ACHN (cell line): Measurements from ENCODE around the gene ASPG.

Experiments used
- DNase-seq: peaks from one replicate; pipeline ENCODE4 v3.0.0-alpha.2; 2015
- in situ Hi-C: cut with HindIII; loops from 2 replicates; pipeline ENCODE4 v1.10.0; 2017; ENCODE audit warnings: low sequenced_read_pairs, low pct_ligation_motif_present, low pct_unique_long_range_greater_than_20kb

ASPG gene

DNA sequence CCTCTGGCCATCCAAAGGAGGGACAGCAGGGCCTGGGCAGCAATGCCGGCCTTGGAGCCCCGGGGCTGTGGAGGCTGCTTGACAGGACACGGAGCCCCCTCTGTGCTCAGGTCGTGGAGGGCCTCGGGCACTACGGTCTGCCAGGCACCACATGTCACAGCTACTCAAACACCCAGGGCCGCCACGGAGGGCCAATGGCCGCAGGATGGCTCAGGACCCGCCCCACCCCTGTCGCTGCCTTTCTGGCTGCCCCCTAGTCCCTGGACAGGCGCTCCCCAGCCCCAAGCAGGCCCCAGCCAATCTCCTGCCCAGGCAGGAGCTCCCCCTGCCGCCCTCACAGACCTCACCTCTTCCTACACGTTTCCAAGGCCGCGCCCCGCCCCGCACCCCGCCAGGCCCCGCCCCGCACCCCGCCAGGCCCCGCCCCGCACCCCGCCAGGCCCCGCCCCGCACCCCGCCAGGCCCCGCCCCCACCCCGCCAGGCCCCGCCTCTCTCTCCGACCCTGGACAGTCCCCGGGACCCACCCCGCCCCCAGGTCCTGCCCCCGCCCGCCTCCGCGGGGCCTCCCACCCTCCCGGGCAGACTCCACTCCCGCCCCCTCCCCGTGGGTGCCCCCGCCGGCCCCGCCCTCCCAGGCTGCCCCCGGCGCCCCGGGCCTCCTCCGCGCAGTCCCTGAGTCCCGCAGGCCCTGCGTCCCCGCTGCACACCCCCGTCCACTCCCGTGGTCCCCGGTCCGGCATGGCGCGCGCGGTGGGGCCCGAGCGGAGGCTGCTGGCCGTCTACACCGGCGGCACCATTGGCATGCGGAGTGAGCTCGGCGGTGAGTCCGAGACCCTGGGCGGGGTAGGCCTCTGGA lies at the start of gene ASPG:
ASPG (plus strand) TSS at position 669 of the 857 bp plus-strand sequence; CDS start at position 740, 71 bp downstream.
- in situ Hi-C loops: no loop called here
- no peak for DNase-seq

DNA sequence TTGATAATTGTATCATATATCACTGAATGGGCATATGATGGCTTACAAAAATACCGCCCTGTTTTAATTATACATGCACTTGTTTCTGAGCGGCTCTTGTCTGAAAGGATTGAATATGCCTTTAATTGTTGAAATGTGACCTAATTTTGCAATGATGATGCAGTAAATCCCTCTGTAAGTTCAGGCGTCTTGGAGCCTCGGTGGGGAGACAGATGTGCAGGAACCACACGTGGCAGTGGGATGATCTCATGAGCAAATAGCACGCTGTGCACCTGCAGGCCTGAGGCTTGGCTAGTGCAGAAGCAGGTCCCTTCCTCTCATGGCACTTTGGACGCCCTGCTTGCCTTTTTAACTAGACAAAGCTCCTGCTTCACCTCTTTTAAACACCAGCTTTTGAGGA lies 49.3 kb upstream of the ASPG start:
- DNase-seq: no peak
- in situ Hi-C loops: no loop called here

DNA sequence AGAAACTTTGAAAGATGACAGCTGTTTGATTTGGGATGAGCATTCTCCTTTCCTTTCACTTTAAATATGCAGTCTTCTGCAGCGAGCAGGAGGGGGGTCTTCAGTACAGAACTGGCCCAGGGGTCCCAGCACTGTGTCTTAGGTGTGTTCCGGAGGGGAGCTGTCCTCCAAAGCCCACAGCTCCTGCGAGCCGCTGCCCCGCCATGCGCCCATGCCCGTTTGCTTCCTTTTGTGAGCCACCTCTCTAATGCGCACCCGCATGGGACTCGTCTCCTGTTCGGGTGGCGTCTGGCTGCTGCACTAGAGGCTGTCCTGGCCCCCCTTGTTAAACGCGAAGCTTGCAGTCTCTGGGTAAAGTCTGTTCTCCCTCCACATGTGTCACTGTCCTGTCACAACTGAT lies 48.4 kb upstream of the ASPG start:
- no peak for DNase-seq
- in situ Hi-C loops: no loop called here

DNA sequence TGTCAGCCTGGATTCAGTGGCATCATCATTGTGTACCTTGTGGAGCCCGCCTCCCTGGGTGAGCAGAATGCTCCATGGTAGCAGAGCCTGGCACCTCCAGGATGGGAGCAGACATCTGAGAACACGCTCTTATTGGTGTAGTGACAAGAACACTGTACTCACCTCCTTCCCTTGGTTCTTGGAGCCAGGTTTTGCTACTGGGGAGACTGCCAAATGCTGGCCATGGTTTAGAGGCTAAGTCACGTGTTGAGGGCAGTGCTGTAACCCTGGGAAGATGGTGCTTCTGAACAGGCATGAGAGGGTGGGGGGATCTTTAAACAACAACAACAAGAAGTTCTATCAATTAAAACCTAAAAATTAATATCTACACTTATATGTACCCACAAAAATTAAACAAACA lies 47.6 kb upstream of the ASPG start:
- in situ Hi-C loops: no loop called here
- no peak for DNase-seq

DNA sequence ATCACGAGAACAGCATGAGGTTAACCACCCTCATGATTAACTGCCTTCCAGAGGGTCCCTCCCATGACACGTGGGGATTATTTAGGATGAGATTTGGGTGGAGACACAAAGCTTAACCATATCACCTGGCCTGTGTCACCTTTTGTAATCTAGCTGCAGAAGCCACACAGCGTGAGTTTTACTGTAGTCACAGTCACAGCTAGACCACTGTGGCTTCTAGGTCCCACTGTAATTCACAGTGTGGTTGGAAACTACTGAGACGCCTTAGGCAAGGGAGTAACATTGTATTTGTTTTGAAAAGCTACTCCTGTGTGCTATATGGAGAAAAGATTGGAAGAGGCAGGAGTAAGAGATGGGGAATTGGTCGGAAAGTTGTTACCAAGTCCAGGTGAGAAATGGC lies 46.3 kb upstream of the ASPG start:
- DNase-seq: no peak
- in situ Hi-C loops: no loop called here

DNA sequence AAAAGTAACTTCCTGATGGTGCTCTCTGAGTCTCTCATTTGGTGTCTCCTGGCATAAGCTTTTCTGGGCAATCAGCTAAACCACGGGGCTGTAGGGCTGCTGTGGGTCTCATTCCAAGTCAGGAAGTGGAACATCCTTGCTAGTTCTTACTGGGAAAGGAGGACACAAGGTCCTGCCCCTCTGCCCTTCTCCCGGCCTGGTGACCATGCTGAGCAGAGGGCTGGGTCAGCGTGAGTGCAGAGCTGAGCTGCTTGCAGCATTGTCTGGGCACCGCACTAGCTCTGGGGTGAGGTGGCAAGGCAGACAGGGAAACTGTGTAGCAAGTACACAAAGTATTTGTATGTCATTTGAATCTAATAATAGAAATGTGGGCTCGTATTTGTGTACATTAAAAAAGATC lies 45.0 kb upstream of the ASPG start:
- in situ Hi-C loops: no loop called here
- no peak for DNase-seq

DNA sequence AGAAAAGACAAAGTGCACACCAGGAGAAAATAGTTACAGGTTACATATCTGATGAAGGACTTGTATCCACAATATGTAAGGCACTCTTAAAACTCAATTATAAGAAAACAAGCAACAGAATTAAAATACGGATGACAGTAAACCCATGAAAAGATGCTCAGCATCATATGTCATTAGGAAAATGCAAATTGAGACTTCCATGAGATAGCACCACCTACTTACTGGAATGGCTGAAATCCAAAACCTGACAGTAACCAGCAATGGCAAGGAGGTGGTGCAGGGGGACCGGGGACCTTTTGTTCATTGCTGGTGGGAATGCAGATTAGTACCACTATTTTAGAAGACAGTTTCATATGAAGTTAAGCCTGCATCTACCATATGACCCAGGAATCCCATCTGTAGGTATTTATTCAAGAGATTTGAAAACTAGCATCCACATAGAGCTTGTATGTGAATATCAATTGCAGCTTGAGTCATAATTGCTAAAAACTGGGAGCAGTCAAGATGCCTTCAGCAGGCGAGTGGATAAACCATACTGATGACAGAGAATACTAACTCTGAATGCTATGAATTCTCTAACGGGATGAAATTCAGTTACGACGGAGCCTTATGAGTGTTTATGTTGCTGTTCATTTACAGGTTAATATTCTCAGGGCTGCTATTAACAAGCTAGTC lies 43.9 kb upstream of the ASPG start:
- in situ Hi-C loops: no loop called here
- no peak for DNase-seq

DNA sequence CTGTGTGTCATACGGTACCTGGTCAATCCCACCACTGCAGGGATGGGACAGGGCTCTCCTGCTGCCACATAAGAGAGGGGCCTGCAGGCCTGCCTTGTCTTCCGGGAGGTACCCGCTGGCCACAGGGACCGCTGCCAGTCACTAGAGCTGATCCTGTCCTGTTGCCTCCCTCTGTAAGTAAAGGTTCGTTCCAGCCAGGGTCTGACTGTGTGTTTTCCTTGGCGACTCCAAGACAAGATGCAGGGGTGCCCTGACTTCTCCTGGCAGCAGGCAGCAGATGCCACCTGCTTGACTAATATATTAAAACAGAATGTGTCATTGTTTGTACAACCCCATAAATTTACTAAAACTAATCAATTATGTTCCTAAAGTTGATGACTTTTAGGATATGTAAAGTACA lies 41.5 kb upstream of the ASPG start:
- DNase-seq: no peak
- in situ Hi-C loops: no loop called here

DNA sequence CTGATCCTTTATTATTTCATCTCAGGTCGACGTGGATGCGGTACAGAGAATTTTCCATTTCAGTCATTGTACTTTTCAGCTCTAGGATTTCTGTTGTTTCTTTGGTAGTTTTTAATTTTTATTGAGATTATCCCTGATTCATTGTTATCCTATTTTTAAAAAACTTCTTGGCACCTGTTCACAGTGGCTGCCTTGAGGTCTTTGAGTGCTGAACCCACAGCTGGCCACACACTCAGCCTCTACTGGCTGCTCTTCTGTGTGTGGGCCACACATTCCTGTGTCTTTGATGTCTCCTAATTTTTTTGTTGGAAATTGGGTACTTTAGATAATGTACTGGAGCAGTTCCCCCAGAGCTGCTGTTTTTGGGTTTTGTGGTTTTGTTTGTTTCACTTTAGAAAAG lies 37.7 kb upstream of the ASPG start:
- no peak for DNase-seq
- in situ Hi-C loops: no loop called here

DNA sequence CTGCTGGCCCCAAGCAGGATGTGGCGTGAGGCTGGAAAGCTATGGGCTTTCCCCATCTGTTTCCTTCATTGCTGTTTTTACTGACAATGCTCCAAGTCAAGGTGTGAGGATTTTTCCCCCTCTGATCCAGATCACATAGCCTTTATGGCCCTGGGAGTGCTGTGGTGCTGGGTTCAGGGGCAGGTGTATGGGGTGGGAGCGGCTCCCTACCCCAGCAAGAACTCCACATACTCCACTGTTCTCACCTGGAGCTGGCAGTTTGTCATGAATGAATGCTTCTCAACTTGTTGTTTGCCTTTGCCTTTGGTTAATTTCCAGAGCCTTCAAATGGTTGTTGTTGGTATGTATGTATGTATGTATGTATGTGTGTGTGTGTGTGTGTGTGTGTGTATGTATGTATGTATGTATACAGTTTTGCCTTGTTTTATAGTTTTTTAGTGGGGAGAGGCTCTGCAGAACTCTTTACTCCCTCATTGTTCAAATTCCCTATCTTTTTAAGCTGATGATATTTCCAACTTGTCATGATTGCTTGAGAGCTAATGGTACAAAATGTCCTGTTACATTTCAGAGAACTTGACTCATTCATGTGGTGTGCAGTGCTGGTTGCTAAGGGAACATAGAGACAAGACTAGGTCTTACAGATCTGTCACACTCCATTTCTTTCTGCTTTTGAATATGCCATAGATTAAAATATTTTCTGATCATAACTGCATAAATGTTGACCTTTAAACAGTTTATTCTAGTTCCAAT lies 36.6 kb upstream of the ASPG start:
- no peak for DNase-seq

DNA sequence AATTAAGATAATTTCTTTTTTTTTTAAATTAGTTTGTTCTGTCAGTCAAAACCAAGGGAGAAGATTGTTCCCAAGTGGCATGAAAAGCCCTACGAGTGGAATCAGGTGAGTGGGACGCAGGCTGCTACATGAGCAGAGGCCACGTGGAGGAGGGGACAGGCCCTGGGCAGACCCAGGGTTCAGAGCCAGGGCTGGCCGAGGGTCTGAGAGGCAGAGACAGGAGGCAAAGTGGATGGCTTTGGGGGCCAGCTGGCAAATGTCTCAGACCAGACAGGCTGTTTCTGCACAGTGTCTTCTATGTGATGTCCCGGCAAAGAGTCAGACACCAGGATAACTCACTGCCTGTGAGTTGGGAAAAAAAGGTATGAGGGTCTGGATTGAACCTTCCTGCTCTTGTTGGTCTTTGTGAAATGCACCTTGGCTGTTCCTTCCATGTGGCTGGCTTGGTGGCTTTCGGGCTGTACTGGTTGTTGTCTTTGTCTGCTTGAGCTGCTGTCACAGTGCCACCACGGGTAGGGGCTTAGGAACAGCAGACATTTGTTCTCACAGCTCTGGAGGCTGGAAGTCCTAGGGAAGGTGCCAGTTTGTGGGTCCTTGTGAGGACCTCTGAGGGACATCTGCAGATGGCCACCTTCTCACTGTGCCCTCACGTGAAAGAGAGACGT lies 35.8 kb upstream of the ASPG start:
- no peak for DNase-seq
- in situ Hi-C loops: no loop called here

More for the DNA sequence above, 36.6 kb upstream of the ASPG start:
- in situ Hi-C loops: no loop called here

DNA sequence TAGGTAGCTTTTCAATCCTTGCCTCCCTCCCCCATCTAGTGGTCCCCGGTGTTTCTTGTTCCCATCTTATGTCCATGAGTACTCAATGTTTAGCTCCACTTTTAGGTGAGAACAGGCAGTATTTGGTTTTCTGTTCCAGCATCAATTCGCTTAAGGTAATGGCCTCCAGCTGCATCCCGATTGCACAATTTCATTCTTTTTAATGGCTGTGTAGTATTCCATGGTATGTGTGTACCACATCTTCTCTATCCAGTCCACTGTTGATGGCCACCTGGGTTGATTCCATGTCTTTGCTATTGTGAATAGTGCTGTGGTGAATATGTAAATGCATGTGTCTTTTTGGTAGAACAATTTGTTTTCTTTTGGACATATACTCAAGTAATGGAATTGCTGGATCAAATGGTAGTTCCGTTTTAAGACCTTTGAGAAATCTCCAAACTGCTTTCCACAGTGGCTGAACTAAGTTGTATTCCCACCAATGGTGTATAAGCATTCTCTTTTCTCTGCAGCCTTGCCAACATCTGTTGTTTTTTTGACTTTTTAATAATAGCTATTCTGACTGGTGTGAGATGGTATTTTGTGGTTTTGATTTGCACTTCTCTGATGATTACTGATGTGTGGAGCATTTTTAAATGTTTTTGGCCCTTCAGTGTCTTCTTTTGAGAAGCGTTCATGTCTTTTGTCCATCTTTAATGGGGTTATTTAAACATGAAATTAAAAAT lies 34.2 kb upstream of the ASPG start:
- in situ Hi-C loops: no loop called here
- no peak for DNase-seq

DNA sequence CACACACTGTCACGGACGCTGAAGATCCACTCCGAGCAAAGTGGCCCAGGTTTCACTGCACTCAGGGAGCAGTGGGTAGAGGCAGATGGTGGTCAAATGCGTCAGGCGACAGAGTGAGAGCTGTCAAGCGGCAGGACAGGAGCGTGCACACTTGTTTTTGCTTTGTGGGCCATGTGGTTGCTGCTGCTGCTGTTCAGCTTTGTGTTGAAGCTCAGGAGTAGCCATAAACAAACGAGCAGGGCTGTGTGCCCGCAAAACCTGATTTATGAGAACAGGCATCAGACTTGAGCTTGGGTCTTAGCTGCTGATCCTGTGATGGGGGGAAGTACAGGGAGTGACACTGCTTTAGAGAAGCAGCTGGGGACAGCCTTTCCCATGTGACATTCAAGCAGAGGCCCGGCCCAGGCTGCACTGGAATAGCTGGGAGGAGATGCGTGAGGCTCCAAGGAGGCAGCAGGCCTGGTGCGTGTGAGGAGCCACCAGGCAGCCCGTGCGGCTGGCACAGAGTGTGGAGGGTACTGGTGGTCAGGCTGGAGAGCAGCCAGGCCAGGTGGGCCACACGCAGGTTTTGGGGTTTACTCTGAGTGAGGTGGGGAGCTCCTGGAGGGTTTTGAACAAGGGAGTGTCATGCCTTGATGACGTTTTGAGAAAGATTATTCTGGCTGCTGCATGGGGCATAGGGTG lies 31.1 kb upstream of the ASPG start:
- in situ Hi-C loops: no loop called here
- DNase-seq: no peak

DNA sequence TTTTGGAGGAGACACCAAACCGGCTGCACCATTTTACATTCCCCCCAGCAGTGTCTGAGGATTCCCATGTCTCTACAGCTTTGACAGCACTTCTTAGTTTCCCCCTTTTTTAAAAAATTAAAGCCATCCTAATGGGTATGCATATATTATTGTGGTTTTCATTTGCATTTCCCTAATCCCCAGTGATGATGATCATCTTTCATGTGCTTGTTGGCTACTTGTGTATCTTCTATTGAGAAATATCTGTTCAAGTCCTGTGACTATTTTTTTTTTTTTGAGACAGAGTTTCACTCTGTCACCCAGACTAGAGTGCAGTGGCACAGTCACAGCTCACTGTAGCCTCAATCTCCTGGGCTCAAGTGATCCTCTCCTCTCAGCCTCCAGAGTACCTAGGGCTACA lies 23.2 kb upstream of the ASPG start:
- no peak for DNase-seq
- in situ Hi-C loops: no loop called here

DNA sequence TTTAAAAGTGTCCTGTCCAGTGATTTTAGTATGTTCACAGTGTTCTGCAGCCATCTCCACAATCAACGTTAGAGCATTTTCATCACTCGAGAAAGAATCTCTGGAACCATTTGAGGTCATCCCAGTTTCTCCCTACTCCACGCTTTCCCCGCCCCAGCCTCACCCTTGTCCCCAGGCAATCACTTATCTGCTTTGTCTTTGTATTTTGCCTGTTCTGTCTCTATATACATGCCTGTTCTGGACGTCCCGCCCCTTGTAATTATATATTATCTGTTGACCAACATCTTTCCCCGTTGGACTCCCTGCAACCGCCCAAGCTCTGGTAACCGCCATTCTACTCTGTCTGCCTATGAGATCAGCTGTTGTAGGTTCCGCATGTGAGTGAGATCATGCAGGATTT lies 21.5 kb upstream of the ASPG start:
- DNase-seq: no peak
- in situ Hi-C loops: no loop called here

DNA sequence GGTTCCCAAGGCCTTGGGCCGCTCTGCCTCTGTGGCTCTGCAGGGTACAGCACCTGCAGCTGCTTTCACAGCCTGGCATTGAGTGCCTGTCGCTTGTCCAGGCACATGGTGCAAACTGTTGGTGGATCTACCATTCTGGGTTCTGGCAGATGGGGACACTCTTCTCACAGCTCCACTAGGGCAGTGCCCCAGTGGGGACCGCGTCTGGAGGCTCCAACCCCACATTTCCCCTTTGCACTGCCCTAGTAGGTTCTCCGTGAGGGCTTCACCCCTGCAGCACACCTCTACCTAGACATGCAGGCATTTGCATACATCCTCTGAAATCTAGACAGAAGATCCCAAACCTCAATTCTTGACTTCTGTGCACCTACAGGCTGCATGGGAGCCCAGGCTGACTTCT lies 19.2 kb upstream of the ASPG start:
- in situ Hi-C loops: no loop called here
- DNase-seq: no peak

DNA sequence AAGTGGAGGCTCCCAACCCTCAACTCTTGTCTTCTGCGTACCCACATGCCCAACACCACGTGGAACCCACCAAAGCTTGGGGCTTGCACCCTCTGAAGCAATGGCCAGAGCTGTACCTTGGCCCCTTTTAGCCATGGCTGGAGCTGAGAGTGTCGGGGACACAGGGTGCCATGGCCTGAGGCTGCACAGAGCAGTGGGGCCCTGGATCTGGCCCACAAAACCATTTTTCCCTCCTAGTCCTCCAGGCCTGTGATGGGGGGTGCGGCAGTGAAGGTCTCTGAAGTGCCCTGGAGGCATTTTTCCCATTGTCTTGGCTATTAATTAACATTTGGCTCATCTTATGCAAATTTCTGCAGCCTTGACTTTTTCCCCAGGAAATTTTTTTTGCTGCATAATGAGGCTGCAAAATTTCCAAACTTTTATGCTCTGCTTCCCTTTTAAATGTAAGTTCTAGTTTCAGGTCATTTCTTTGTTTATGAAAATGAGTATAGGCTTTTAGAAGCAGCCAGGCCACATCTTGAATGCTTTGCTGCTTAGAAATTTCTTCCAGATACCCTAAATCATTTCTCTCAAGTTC lies 18.7 kb upstream of the ASPG start:
- in situ Hi-C loops: no loop called here

DNA sequence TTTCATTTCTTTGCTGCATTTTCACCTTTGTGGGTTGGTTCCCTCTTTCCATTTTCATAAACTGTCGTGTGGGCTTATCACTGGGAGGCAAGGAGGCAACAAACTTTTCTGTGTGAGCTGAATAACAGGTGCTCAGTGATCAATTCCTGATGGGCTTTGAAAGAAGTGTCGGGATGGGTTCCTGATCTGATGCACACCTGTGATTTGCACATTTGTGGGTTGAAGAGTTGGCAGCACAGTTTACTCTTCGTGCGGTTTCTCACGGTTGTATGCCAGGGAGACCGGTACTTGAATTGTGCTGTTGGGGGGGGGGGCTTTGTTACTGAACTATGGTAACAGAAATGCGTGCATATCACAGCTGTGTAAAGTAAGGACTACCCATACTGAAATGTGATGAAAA lies 16.0 kb upstream of the ASPG start:
- no peak for DNase-seq

More for the DNA sequence above, 18.7 kb upstream of the ASPG start:
- no peak for DNase-seq

More for the DNA sequence above, 16.0 kb upstream of the ASPG start:
- in situ Hi-C loops: no loop called here
